ENCODE measurements around the gene MTHFSD. TPM values are rescaled to one million over a fixed set of nuclear protein-coding genes. Genes with fewer than 3 reads are reported as not detected.

The MTHFSD gene
- total RNA-seq, 1 experiment from 2014 or later: 4.7 TPM

DNA sequence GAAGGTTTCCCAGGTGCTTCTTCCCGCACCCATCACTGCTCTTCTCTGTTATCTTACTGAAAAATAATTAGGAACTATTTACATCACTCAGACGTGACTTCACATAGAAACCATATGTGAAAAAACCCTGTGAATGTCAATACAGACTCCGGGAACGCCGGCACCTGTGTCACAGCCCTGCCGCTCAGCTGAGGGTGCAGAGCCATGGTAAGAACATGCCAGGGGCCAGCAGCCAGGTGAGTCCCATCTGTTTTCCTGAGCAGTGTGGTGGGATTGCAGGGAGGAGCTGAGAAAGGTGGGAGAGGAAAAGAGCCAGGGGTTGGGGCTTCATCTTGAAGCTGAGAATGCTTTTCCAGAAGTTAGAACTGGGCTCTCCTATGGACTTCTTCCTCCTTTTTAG lies 31.0 kb downstream of the MTHFSD start:
- H3K9me3 Mint-ChIP-seq: peaks cover 0 to 5% of the 10 kb centered on the region in 2 experiments; a peak in 2 of 5 replicates
- WGBS (ENCODE audit: extremely low coverage, insufficient read length, low lambda C conversion rate): no CpG with 5 or more reads among the region's 6 CpGs
- H3K4me1 Mint-ChIP-seq: peaks cover 2 to 12% of the 10 kb centered on the region in 2 experiments; a peak in 3 of 4 replicates
- Histone ChIP-seq H2BK20ac (ENCODE audit: low read depth, low read length, poor library complexity, severe bottlenecking) (no peak overlapping the region), H4K20me1 (ENCODE audit: control insufficient read depth, insufficient read depth, insufficient read length) (no peaks in the 10 kb centered on the region), H4K91ac (ENCODE audit: insufficient read length, low read depth, low read length) (no peak overlapping the region), H2BK12ac (ENCODE audit: insufficient read length, low read depth, low read length) (no peak overlapping the region), H2BK120ac (ENCODE audit: low read depth, low read length, poor library complexity, severe bottlenecking) (no peak overlapping the region), H3K79me1 (ENCODE audit: insufficient read depth, low read depth, low read length, poor library complexity, severe bottlenecking) (no peaks in the 10 kb centered on the region), H3K4me2 (ENCODE audit: insufficient read depth, insufficient read length, low read length) (no peak overlapping the region), H2AFZ (ENCODE audit: low read length) (no peak overlapping the region), H3K27ac (ENCODE audit: insufficient read length, low read depth, low read length) (no peak overlapping the region), H3K79me2 (ENCODE audit: insufficient read depth, low read length) (no peaks in the 10 kb centered on the region), H3K56ac (ENCODE audit: insufficient read length, low read depth, low read length) (no peak overlapping the region), H4K8ac (replicated peaks; ENCODE audit: insufficient read length, low read depth, low read length) (no peak overlapping the region), H3K23ac (ENCODE audit: insufficient read length, low read depth, low read length) (no peak overlapping the region), H3K4me1 (ENCODE audit: insufficient read depth, low read length) (no peaks in the 10 kb centered on the region), H3K4ac (ENCODE audit: low read depth, low read length) (no peak overlapping the region), H4K5ac (ENCODE audit: insufficient read length, low read depth, low read length) (no peak overlapping the region), H2BK15ac (ENCODE audit: low read depth, low read length) (no peak overlapping the region), H3K9me3 (ENCODE audit: control insufficient read depth, low read depth, low read length) (no peaks in the 10 kb centered on the region), H2AK5ac (ENCODE audit: insufficient read length, low read length) (no peak overlapping the region), H2BK5ac (ENCODE audit: insufficient read length, low read length) (no peak overlapping the region), H3T11ph (ENCODE audit: low read length) (no peak overlapping the region), H3K27me3 (ENCODE audit: insufficient read depth, low read length) (peaks cover 3% of the 10 kb centered on the region; the same call in 1 of the 2 replicates), H3K14ac (ENCODE audit: insufficient read depth, low read length) (no peak overlapping the region), H3K9ac (ENCODE audit: extremely low read depth, insufficient read length, low read length) (no peak overlapping the region), H3K18ac (ENCODE audit: insufficient read length, low read depth, low read length) (no peak overlapping the region), H3K23me2 (ENCODE audit: insufficient read length, low read depth, low read length, poor library complexity, severe bottlenecking) (no peaks in the 10 kb centered on the region)
- peaks cover 0 to 5% (median 0%) of the 10 kb centered on the region in 3 experiments; a peak in 1 of 7 replicates for H3K36me3 Mint-ChIP-seq (ENCODE audit: insufficient read depth in 1 of 3, low read depth in 3 of 3)
- no peak for DNase-seq
- no peak overlapping the region; a peak in 1 of 7 replicates for H3K27ac Mint-ChIP-seq
- H3K4me3 Mint-ChIP-seq: no peak overlapping the region
- H3K27me3 Mint-ChIP-seq (ENCODE audit: low read depth): peaks cover 50% of the 10 kb centered on the region
- TF ChIP-seq, protein P1, sequence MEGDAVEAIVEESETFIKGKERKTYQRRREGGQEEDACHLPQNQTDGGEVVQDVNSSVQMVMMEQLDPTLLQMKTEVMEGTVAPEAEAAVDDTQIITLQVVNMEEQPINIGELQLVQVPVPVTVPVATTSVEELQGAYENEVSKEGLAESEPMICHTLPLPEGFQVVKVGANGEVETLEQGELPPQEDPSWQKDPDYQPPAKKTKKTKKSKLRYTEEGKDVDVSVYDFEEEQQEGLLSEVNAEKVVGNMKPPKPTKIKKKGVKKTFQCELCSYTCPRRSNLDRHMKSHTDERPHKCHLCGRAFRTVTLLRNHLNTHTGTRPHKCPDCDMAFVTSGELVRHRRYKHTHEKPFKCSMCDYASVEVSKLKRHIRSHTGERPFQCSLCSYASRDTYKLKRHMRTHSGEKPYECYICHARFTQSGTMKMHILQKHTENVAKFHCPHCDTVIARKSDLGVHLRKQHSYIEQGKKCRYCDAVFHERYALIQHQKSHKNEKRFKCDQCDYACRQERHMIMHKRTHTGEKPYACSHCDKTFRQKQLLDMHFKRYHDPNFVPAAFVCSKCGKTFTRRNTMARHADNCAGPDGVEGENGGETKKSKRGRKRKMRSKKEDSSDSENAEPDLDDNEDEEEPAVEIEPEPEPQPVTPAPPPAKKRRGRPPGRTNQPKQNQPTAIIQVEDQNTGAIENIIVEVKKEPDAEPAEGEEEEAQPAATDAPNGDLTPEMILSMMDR (conservative IDR thresholded peaks at IDR 0.05): no peak
